Prostate gland (tissue), 2 donors: ENCODE measurements around the gene ST6GALNAC3. TPM values are rescaled to one million over a fixed set of nuclear protein-coding genes. Genes with fewer than 3 reads are reported as not detected.

ENCODE experiments used
- DNase-seq: peaks from one replicate; pipeline ENCODE4 v3.0.0-alpha.2; 2019; ENCODE audit warnings: low spot score
- H3K27ac ChIP-seq, 2 donors: fragments of 200-600 bp; sonication (generic); 2 replicates each; pipeline ENCODE4 v1.5.1; 2017 to 2019
- H3K27me3 ChIP-seq: fragments of 200-600 bp; sonication (generic); replicated peaks from 2 replicates; pipeline ENCODE4 v1.5.1; 2019; ENCODE audit not compliant: insufficient read depth
- H3K36me3 ChIP-seq, 2 donors: fragments of 200-600 bp; sonication (generic); 1 replicate in 1 of 2; 2 replicates in 1 of 2; pipeline versions ENCODE4 v1.5.1 to v1.8.1; 2017 to 2019
- H3K4me1 ChIP-seq: fragments of 200-600 bp; sonication (generic); replicated peaks from 2 replicates; pipeline ENCODE4 v1.5.1; 2019
- H3K4me3 ChIP-seq, 2 donors: fragments of 200-600 bp; sonication (generic); 2 replicates each; pipeline ENCODE4 v1.5.1; 2017 to 2019
- H3K9me3 ChIP-seq: fragments of 200-600 bp; sonication (generic); 2 replicates; pipeline ENCODE4 v1.5.1; 2017
- CTCF ChIP-seq, 4 experiments: fragments of 200-600 bp in 2 of 4; fragments of 450-650 bp in 2 of 4; sonication (generic) in 2 of 4; IDR thresholded peaks; 1 replicate in 3 of 4; 2 replicates in 1 of 4; pipeline ENCODE4 v1.5.1; 2016 to 2019; ENCODE audit warnings: antibody characterized with exemption in 4 of 4, mild to moderate bottlenecking in 2 of 4, moderate library complexity in 2 of 4
- POLR2A ChIP-seq: fragments of 450-650 bp; IDR thresholded peaks from one replicate; pipeline ENCODE4 v1.6.1; 2016; ENCODE audit warnings: antibody characterized with exemption, mild to moderate bottlenecking
- POLR2AphosphoS5 ChIP-seq: sonication (generic); formaldehyde crosslinking; IDR thresholded peaks from one replicate; pipeline ENCODE4 v1.6.1; 2017; ENCODE audit warnings: antibody characterized with exemption
- WGBS: methylation state at CpG from one replicate; pipeline ENCODE4 v1.1.5; 2018; 5-methylcytosine and 5-hydroxymethylcytosine counted together
- intact Hi-C: fragments of 100-400 bp; cut with DNase I; formaldehyde crosslinking; loops from one replicate; pipeline ENCODE4 v1.14.2; 2022
- total RNA-seq, 2 donors: library from RNA; depleted of rRNA; stranded (reverse); fragments of >200 nt; gene quantifications; one replicate each; pipeline ENCODE4 v1.1.0, GENCODE V29; 2016

ST6GALNAC3 gene
- total RNA-seq, 2 donors from 2014 or later = 0.41 to 0.80 TPM

- intact Hi-C loops = no loop called here
- TF ChIP-seq POLR2AphosphoS5 (no peak), CTCF (IDR thresholded peaks at IDR 0.05) (no peak), POLR2A (no peak)
- 67% methylated on average over 2 of the region's 2 CpGs for WGBS
- no peaks in the 10 kb centered on the region for H3K27me3 ChIP-seq
- H3K4me1 ChIP-seq = no peaks in the 10 kb centered on the region
- H3K36me3 ChIP-seq = no peaks in the 10 kb centered on the region
- no peak for DNase-seq
- H3K9me3 ChIP-seq = no peaks in the 10 kb centered on the region
- no peak overlapping the region for H3K4me3 ChIP-seq
- H3K27ac ChIP-seq = no peak overlapping the region
These were observed 194.6 kb downstream of the ST6GALNAC3 start for GRCh38 chr1:76269155-76269554.

- intact Hi-C loops = no loop called here
- Histone ChIP-seq H3K36me3 (no peaks in the 10 kb centered on the region), H3K4me1 (no peaks in the 10 kb centered on the region), H3K4me3 (no peak overlapping the region), H3K27me3 (no peaks in the 10 kb centered on the region), H3K27ac (no peak overlapping the region), H3K9me3 (no peaks in the 10 kb centered on the region)
- DNase-seq = no peak
- 97% methylated on average over 1 of the region's 1 CpG for WGBS
- TF ChIP-seq POLR2A (no peak), CTCF (IDR thresholded peaks at IDR 0.05) (no peak), POLR2AphosphoS5 (no peak)
These were observed 199.8 kb downstream of the ST6GALNAC3 start for GRCh38 chr1:76274302-76274701.

GRCh38 chr1:76274718-76275117 lies 200.2 kb downstream of the ST6GALNAC3 start:
- no peaks in the 10 kb centered on the region for H3K27me3 ChIP-seq
- H3K36me3 ChIP-seq = no peaks in the 10 kb centered on the region
- no peak overlapping the region for H3K27ac ChIP-seq
- no peak overlapping the region for H3K4me3 ChIP-seq
- H3K4me1 ChIP-seq = no peaks in the 10 kb centered on the region
- no peaks in the 10 kb centered on the region for H3K9me3 ChIP-seq
- DNase-seq = no peak
- TF ChIP-seq POLR2A (no peak), CTCF (IDR thresholded peaks at IDR 0.05) (no peak), POLR2AphosphoS5 (no peak)
- WGBS = 68% methylated on average over 3 of the region's 3 CpGs
- intact Hi-C loops = no loop called here

- H3K4me1 ChIP-seq = no peaks in the 10 kb centered on the region
- H3K9me3 ChIP-seq = no peaks in the 10 kb centered on the region
- H3K4me3 ChIP-seq = no peak overlapping the region
- no peak for DNase-seq
- WGBS = 83% methylated on average over 7 of the region's 7 CpGs
- no peak overlapping the region for H3K27ac ChIP-seq
- H3K36me3 ChIP-seq = no peaks in the 10 kb centered on the region
- H3K27me3 ChIP-seq = no peaks in the 10 kb centered on the region
- TF ChIP-seq CTCF (IDR thresholded peaks at IDR 0.05) (no peak), POLR2AphosphoS5 (no peak), POLR2A (no peak)
- intact Hi-C loops = no loop called here
These were observed 204.2 kb downstream of the ST6GALNAC3 start for GRCh38 chr1:76278711-76279100.

- no peak overlapping the region for H3K27ac ChIP-seq
- no peaks in the 10 kb centered on the region for H3K27me3 ChIP-seq
- 37% methylated on average over 14 of the region's 14 CpGs for WGBS
- intact Hi-C loops = no loop called here
- no peak overlapping the region for H3K4me3 ChIP-seq
- no peaks in the 10 kb centered on the region for H3K36me3 ChIP-seq
- H3K9me3 ChIP-seq = no peaks in the 10 kb centered on the region
- no peak for DNase-seq
- no peaks in the 10 kb centered on the region for H3K4me1 ChIP-seq
- TF ChIP-seq CTCF (IDR thresholded peaks at IDR 0.05) = no peak
- no peak for TF ChIP-seq POLR2A
- TF ChIP-seq POLR2AphosphoS5 = no peak
These were observed 204.7 kb downstream of the ST6GALNAC3 start for GRCh38 chr1:76279101-76279748.
